Subcutaneous adipose tissue (tissue), 4 donors: ENCODE measurements around the gene CATSPER4. TPM values are rescaled to one million over a fixed set of nuclear protein-coding genes. Genes with fewer than 3 reads are reported as not detected.

Source experiments
- total RNA-seq, 4 donors: library from RNA; depleted of rRNA; stranded (reverse); fragments of >200 nt; gene quantifications; one replicate each; pipeline ENCODE4 v1.1.0, GENCODE V29; 2016
- TF ChIP-seq, protein P1 (sequence below): fragments of 450-650 bp; IDR thresholded peaks from one replicate; pipeline ENCODE4 v1.5.1; 2016; ENCODE audit warnings: low read depth, mild to moderate bottlenecking, control low read depth, antibody characterized with exemption, moderate library complexity

The CATSPER4 gene
- total RNA-seq, 4 donors from 2014 or later, result not detected

DNA sequence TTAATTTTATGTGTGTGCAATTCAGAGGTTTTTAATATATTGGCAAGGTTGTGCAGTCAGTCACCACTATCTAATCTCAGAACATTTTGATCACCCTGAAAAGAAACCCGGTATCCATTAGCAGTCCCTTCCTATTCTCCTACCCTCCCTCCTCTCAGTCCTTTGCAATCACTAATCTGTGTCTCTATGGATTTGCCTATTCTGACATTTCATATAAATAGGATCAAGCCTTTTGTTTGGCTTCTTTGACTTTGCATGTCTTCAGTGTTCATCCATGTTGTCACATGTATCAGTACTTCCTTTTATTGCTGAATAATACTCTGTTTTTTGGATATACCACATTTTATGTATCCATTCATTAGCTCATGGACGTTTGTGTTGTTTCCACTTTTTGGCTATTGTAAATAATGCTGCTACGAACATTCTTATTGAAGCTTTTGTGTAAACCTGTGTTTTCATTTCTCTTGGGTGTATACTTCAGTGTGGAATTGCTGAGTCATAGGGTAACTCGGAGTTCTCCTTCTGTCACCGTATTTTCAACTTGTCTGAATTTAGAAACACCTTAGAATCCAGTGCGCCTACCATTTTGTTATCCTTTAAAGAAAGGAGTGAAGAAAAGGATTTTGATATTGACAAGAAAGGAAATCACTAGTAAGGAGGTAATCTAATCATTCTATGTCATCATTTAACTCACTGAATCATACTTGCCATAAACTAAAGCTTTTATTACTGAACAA, 47.0 kb downstream of the CATSPER4 start:
- TF ChIP-seq, protein P1, sequence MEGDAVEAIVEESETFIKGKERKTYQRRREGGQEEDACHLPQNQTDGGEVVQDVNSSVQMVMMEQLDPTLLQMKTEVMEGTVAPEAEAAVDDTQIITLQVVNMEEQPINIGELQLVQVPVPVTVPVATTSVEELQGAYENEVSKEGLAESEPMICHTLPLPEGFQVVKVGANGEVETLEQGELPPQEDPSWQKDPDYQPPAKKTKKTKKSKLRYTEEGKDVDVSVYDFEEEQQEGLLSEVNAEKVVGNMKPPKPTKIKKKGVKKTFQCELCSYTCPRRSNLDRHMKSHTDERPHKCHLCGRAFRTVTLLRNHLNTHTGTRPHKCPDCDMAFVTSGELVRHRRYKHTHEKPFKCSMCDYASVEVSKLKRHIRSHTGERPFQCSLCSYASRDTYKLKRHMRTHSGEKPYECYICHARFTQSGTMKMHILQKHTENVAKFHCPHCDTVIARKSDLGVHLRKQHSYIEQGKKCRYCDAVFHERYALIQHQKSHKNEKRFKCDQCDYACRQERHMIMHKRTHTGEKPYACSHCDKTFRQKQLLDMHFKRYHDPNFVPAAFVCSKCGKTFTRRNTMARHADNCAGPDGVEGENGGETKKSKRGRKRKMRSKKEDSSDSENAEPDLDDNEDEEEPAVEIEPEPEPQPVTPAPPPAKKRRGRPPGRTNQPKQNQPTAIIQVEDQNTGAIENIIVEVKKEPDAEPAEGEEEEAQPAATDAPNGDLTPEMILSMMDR, result no peak

- TF ChIP-seq, protein P1, result no peak
These were observed 49.5 kb downstream of the CATSPER4 start for GRCh38 chr1:26239936-26240335.

Other genes with a start within 250 kb of the CATSPER4 start
- gene PAFAH2, start 192.5 kb upstream of the CATSPER4 start, total RNA-seq, result 10 to 100 TPM in 1 of 4 donors, 1 to 10 TPM in 3; 6.7 to 12.6 (median 9.1) TPM
- gene EXTL1, start 168.8 kb upstream of the CATSPER4 start, total RNA-seq, result not detected
- under 1 TPM in 1 of 4 donors, not detected in 3; 0.22 TPM for gene SLC30A2, start 144.5 kb upstream of the CATSPER4 start, total RNA-seq
- 1 to 10 TPM in 3 of 4 donors, under 1 TPM in 1; 0.51 to 1.6 (median 1.2) TPM for gene TRIM63, start 123.0 kb upstream of the CATSPER4 start, total RNA-seq
- gene PDIK1L, start 78.8 kb upstream of the CATSPER4 start, total RNA-seq, result 1 to 10 TPM; 5.8 to 9.3 (median 8.3) TPM
- 10 to 100 TPM in 1 of 4 donors, 1 to 10 TPM in 2, under 1 TPM in 1; 0.98 to 11.0 (median 5.5) TPM for gene FAM110D, start 31.5 kb upstream of the CATSPER4 start, total RNA-seq
- not detected for gene C1orf232, start 21.6 kb upstream of the CATSPER4 start, total RNA-seq
- gene ZNF593, start 20.7 kb upstream of the CATSPER4 start, total RNA-seq, result 10 to 100 TPM; 17.7 to 32.0 (median 26.9) TPM
- gene ZNF593OS, start 18.8 kb upstream of the CATSPER4 start, total RNA-seq, result not detected
- gene CNKSR1, start 13.1 kb upstream of the CATSPER4 start, total RNA-seq, result 1 to 10 TPM in 1 of 4 donors, not detected in 3; 2.1 TPM
- gene CEP85, start 43.6 kb downstream of the CATSPER4 start, total RNA-seq, result 1 to 10 TPM; 3.7 to 5.4 (median 4.4) TPM
- gene SH3BGRL3, start 89.5 kb downstream of the CATSPER4 start, total RNA-seq, result 100 to 1,000 TPM in 2 of 4 donors, 10 to 100 TPM in 2; 59.0 to 137 (median 88.3) TPM
- 10 to 100 TPM; 10.4 to 29.9 (median 16.7) TPM for gene UBXN11, start 116.0 kb downstream of the CATSPER4 start, total RNA-seq
- gene CD52, start 127.4 kb downstream of the CATSPER4 start, total RNA-seq, result 100 to 1,000 TPM in 1 of 4 donors, 10 to 100 TPM in 2, 1 to 10 TPM in 1; 4.7 to 719 (median 19.2) TPM
- gene CRYBG2, start 163.5 kb downstream of the CATSPER4 start, total RNA-seq, result not detected
- not detected for gene ZNF683, start 182.1 kb downstream of the CATSPER4 start, total RNA-seq
- not detected for gene LIN28A, start 220.2 kb downstream of the CATSPER4 start, total RNA-seq
- 100 to 1,000 TPM in 1 of 4 donors, 10 to 100 TPM in 3; 67.1 to 146 (median 79.5) TPM for gene DHDDS, start 241.7 kb downstream of the CATSPER4 start, total RNA-seq